Measurements from ENCODE around the gene TPR.

Gene TPR

DNA sequence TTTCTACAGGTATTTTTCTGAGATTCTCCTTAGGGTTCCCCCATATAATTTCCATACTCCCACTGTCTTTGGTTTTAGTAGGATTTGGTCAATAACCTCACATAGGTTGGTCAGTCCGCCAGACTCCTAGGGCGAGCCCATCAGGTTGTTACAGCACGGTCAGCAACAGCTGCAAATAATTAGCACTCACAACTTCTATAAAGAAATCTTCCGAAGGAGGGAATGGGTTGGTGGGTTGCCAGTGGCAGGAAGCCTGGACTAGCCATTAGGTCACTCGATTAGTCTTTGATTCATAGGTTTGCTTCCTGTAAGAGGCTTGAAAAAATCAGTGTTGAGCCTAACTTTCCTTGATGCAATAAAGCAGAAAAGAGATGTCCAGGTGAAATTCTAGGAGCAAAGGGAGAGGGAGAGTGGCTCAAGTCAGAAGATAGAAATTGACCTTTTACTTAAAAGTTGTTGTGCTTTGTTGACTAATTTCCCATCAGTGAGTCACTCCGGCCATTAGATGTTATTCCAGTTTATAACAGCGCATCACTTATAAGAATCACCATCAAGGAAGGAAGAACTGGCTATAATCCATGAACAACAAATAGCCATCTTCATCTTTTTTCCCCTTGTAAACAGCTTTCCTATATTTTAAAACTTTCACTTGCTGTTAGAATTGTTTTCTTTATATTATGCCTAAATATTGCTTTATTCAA is 88.3 kb downstream of the TPR start:
- TF ChIP-seq, protein P1, sequence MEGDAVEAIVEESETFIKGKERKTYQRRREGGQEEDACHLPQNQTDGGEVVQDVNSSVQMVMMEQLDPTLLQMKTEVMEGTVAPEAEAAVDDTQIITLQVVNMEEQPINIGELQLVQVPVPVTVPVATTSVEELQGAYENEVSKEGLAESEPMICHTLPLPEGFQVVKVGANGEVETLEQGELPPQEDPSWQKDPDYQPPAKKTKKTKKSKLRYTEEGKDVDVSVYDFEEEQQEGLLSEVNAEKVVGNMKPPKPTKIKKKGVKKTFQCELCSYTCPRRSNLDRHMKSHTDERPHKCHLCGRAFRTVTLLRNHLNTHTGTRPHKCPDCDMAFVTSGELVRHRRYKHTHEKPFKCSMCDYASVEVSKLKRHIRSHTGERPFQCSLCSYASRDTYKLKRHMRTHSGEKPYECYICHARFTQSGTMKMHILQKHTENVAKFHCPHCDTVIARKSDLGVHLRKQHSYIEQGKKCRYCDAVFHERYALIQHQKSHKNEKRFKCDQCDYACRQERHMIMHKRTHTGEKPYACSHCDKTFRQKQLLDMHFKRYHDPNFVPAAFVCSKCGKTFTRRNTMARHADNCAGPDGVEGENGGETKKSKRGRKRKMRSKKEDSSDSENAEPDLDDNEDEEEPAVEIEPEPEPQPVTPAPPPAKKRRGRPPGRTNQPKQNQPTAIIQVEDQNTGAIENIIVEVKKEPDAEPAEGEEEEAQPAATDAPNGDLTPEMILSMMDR (IDR thresholded peaks at IDR 0.05; ENCODE audit: low read depth, low read length, poor library complexity, severe bottlenecking), result no peak
- no peak for TF ChIP-seq EZH2phosphoT487 (IDR thresholded peaks at IDR 0.05; ENCODE audit: borderline replicate concordance, low read length)
- Histone ChIP-seq H3F3A (ENCODE audit: control insufficient read depth, insufficient read depth) (no peaks in the 10 kb centered on the region), H3K4me2 (ENCODE audit: low read length) (no peak overlapping the region)

DNA sequence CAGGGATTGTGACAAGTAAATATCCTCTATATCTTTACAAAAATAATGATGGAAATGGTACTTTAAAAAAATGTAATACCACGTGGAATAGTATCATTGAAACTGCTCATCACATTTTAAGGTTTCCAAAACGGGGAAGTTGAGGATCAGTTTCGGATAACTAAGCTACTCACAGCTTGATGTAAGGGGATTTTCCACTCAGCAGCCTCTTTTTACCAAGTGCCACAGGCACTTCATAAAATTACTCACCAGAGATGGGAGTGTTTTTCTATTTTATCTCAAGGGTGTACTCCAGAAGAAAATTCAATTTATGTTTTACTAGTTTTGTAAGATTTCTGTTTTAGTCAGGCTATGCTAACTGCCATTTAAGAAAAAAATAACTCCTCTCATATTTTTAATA is 91.7 kb downstream of the TPR start:
- Histone ChIP-seq H3K4me1 (ENCODE audit: control insufficient read depth, low read length) (no peaks in the 10 kb centered on the region), H3K9me3 (ENCODE audit: control insufficient read depth, insufficient read depth, low read length) (no peaks in the 10 kb centered on the region), H3F3A (ENCODE audit: control insufficient read depth, insufficient read depth) (no peaks in the 10 kb centered on the region), H3K4me2 (ENCODE audit: low read length) (no peak overlapping the region), H3K4me3 (ENCODE audit: low read length) (no peak overlapping the region), H4K20me1 (ENCODE audit: control insufficient read depth, insufficient read depth, low read depth, low read length) (no peaks in the 10 kb centered on the region), H3K27ac (ENCODE audit: low read depth, low read length) (no peak overlapping the region), H3K9me2 (replicated peaks; ENCODE audit: control insufficient read depth, low read length) (no peaks in the 10 kb centered on the region), H3K79me2 (ENCODE audit: control insufficient read depth, low read length) (no peaks in the 10 kb centered on the region), H3K36me3 (ENCODE audit: control insufficient read depth, low read length) (no peaks in the 10 kb centered on the region), H3K27me3 (ENCODE audit: control insufficient read depth, low read length) (no peaks in the 10 kb centered on the region; the same call in 1 of the 2 replicates)
- no peak for TF ChIP-seq EZH2phosphoT487 (IDR thresholded peaks at IDR 0.05; ENCODE audit: borderline replicate concordance, low read length)
- TF ChIP-seq, protein P1 (IDR thresholded peaks at IDR 0.05; ENCODE audit: low read depth, low read length, poor library complexity, severe bottlenecking), result no peak

More for the DNA sequence above, 88.3 kb downstream of the TPR start:
- Histone ChIP-seq H3K9me3 (ENCODE audit: control insufficient read depth, insufficient read depth, low read length) (no peaks in the 10 kb centered on the region), H3K4me3 (ENCODE audit: low read length) (no peak overlapping the region), H3K9me2 (replicated peaks; ENCODE audit: control insufficient read depth, low read length) (no peaks in the 10 kb centered on the region), H3K79me2 (ENCODE audit: control insufficient read depth, low read length) (no peaks in the 10 kb centered on the region), H4K20me1 (ENCODE audit: control insufficient read depth, insufficient read depth, low read depth, low read length) (no peaks in the 10 kb centered on the region), H3K4me1 (ENCODE audit: control insufficient read depth, low read length) (no peaks in the 10 kb centered on the region), H3K27me3 (ENCODE audit: control insufficient read depth, low read length) (no peaks in the 10 kb centered on the region; the same call in 1 of the 2 replicates), H3K27ac (ENCODE audit: low read depth, low read length) (no peak overlapping the region), H3K36me3 (ENCODE audit: control insufficient read depth, low read length) (no peaks in the 10 kb centered on the region)

DNA sequence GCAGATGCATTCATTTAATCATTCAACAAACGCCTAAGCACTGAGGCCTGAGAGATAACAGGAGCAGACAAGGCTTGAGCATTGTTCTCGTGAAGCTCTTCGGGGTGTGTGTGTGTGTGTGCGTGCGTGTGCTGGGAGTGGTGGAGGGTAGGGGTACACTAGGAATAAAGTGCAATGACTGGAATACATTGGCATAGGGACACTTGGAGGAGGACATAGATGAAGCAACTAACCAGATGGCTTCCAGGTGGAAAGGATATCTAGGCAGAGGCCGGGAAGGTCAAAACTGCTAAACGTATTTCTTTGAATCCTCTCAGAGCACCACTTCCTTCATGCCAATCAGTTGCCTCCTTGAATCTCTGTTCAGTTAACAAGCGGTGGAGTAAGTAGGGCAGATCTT is 92.6 kb downstream of the TPR start:
- Histone ChIP-seq H3K4me3 (ENCODE audit: low read length) (no peak overlapping the region), H3K27ac (ENCODE audit: low read depth, low read length) (no peak overlapping the region), H4K20me1 (ENCODE audit: control insufficient read depth, insufficient read depth, low read depth, low read length) (no peaks in the 10 kb centered on the region), H3K27me3 (ENCODE audit: control insufficient read depth, low read length) (no peaks in the 10 kb centered on the region; the same call in 1 of the 2 replicates), H3K79me2 (ENCODE audit: control insufficient read depth, low read length) (no peaks in the 10 kb centered on the region), H3F3A (ENCODE audit: control insufficient read depth, insufficient read depth) (no peaks in the 10 kb centered on the region), H3K9me3 (ENCODE audit: control insufficient read depth, insufficient read depth, low read length) (no peaks in the 10 kb centered on the region), H3K4me2 (ENCODE audit: low read length) (no peak overlapping the region), H3K4me1 (ENCODE audit: control insufficient read depth, low read length) (no peaks in the 10 kb centered on the region), H3K36me3 (ENCODE audit: control insufficient read depth, low read length) (no peaks in the 10 kb centered on the region), H3K9me2 (replicated peaks; ENCODE audit: control insufficient read depth, low read length) (no peaks in the 10 kb centered on the region)
- TF ChIP-seq EZH2phosphoT487 (IDR thresholded peaks at IDR 0.05; ENCODE audit: borderline replicate concordance, low read length), result no peak
- TF ChIP-seq, protein P1 (IDR thresholded peaks at IDR 0.05; ENCODE audit: low read depth, low read length, poor library complexity, severe bottlenecking), result no peak

All from DOHH2 (cell line).